PC-9 (cell line): Measurements from ENCODE around the gene GRIN3A. TPM values are rescaled to one million over a fixed set of nuclear protein-coding genes. Genes with fewer than 3 reads are reported as not detected.

Experiments
- Bru-seq: library from RNA; stranded (reverse); fragments of 400-500 nt; gene quantifications from one replicate; lab custom pipeline; 2021; lab: Mats Ljungman, UMichigan
- BruChase-seq, 2 experiments: library from RNA; stranded (reverse); fragments of 400-500 nt; gene quantifications; one replicate each; lab custom pipeline; 2021; lab: Mats Ljungman, UMichigan
- BruUV-seq: library from RNA; stranded (reverse); fragments of 400-500 nt; replicated peaks from 2 replicates; lab custom pipeline; 2021; lab: Mats Ljungman, UMichigan
- CTCF ChIA-PET: fragments of 300-600 bp; sonication (Branson Sonifier 250); formaldehyde crosslinking; loops from one replicate; lab custom pipeline; 2022; ENCODE audit warnings: antibody characterized with exemption; lab: Charles Lee
- POLR2A ChIA-PET: fragments of 300-600 bp; sonication (Branson Sonifier 250); formaldehyde crosslinking; loops from one replicate; lab custom pipeline; 2022; ENCODE audit warnings: antibody characterized with exemption; ENCODE audit not compliant: unreplicated experiment; lab: Charles Lee
- DNase-seq, 2 experiments: peaks; one replicate each; pipeline versions ENCODE4 v3.0.0 to v3.0.0-alpha.2; 2015 to 2022; ENCODE audit warnings: mixed read lengths in 1 of 2
- H2AFZ ChIP-seq: fragments of 200-600 bp; sonication (generic); 2 replicates; pipeline ENCODE4 v1.8.1; 2017; ENCODE audit warnings: antibody characterized with exemption
- H3F3A ChIP-seq: fragments of 200-600 bp; sonication (generic); 2 replicates; pipeline ENCODE4 v1.8.1; 2017; ENCODE audit warnings: antibody characterized with exemption, mild to moderate bottlenecking, low read depth; ENCODE audit not compliant: insufficient read depth
- H3K27ac ChIP-seq: fragments of 200-600 bp; sonication (generic); 2 replicates; pipeline ENCODE4 v1.6.1; 2016; ENCODE audit warnings: mixed run types
- H3K27me3 ChIP-seq: fragments of 200-600 bp; sonication (generic); 2 replicates; pipeline ENCODE4 v1.6.1; 2016; ENCODE audit warnings: low read depth, mixed run types; ENCODE audit not compliant: insufficient read depth
- H3K36me3 ChIP-seq: fragments of 200-600 bp; sonication (generic); 2 replicates; pipeline ENCODE4 v1.6.1; 2016; ENCODE audit warnings: low read depth, mixed run types
- H3K4me1 ChIP-seq: fragments of 200-600 bp; sonication (generic); replicated peaks from 2 replicates; pipeline ENCODE4 v1.6.1; 2016; ENCODE audit warnings: mixed run types; ENCODE audit not compliant: insufficient read depth
- H3K4me2 ChIP-seq: fragments of 200-600 bp; sonication (generic); 2 replicates; pipeline ENCODE4 v1.6.1; 2017; ENCODE audit warnings: mixed run types
- H3K4me3 ChIP-seq: fragments of 200-600 bp; sonication (generic); 2 replicates; pipeline ENCODE4 v1.6.1; 2016; ENCODE audit warnings: mixed run types
- H3K79me2 ChIP-seq: fragments of 200-600 bp; sonication (generic); 2 replicates; pipeline ENCODE4 v1.6.1; 2017; ENCODE audit warnings: low read depth, mixed run types
- H3K9me2 ChIP-seq: fragments of 200-600 bp; sonication (generic); 2 replicates; pipeline ENCODE4 v1.8.1; 2017; ENCODE audit warnings: mild to moderate bottlenecking; ENCODE audit not compliant: insufficient read depth
- H3K9me3 ChIP-seq: fragments of 200-600 bp; sonication (generic); 2 replicates; pipeline ENCODE4 v1.8.1; 2016; ENCODE audit warnings: low read depth; ENCODE audit not compliant: insufficient read depth
- H4K20me1 ChIP-seq: fragments of 200-600 bp; sonication (generic); 2 replicates; pipeline ENCODE4 v1.8.1; 2017; ENCODE audit not compliant: insufficient read depth
- CTCF ChIP-seq: fragments of 200-600 bp; sonication (generic); conservative IDR thresholded peaks from 2 replicates; pipeline ENCODE4 v1.6.1; 2017; ENCODE audit warnings: mixed run types, antibody characterized with exemption, mild to moderate bottlenecking, moderate library complexity
- EZH2 ChIP-seq: fragments of 200-600 bp; sonication (generic); IDR thresholded peaks from 2 replicates; pipeline ENCODE4 v1.8.0; 2017; ENCODE audit warnings: antibody characterized with exemption, low read depth
- intact Hi-C: fragments of 100-400 bp; cut with micrococcal nuclease; formaldehyde crosslinking; loops from one replicate; pipeline ENCODE4 v1.10.0; 2022; ENCODE audit not compliant: unreplicated experiment
- long read RNA-seq: library from polyadenylated mRNA; stranded (forward); transcript quantifications from one replicate; pipeline ENCODE4 v2.0.0, GENCODE V29; 2022
- total RNA-seq: library from RNA; stranded (reverse); gene quantifications from 2 replicates; pipeline ENCODE4 v1.2.3, GENCODE V29; 2021

The GRIN3A gene
- not detected in 2 replicates for total RNA-seq
- not detected for Bru-seq, nascent RNA
- not detected for BruChase-seq, experiment 1, labeled RNA remaining after a 2-hour chase
- BruChase-seq, experiment 2, labeled RNA remaining after a 6-hour chase, result percentile 1 among the genes with signal in this experiment
- long read RNA-seq, result 0 reads

- POLR2A ChIA-PET, result no interaction called here
- BruUV-seq, result no TSS peak
- H3K9me2 ChIP-seq, result no peaks in the 10 kb centered on the region
- no peak for DNase-seq
- H3K4me2 ChIP-seq, result no peak within 1 kb of the TSS
- H3K79me2 ChIP-seq, result no peaks in the 10 kb centered on the region
- peaks cover 3% of the 10 kb centered on the region; the same call in 1 of the 2 replicates for H3K27me3 ChIP-seq
- no peaks in the 10 kb centered on the region for H3K9me3 ChIP-seq
- no peaks in the 10 kb centered on the region for H3K4me1 ChIP-seq
- H3K4me3 ChIP-seq, result no peak within 1 kb of the TSS
- intact Hi-C loops, result no loop called here
- CTCF ChIA-PET, result no interaction called here
- no peak within 1 kb of the TSS for H2AFZ ChIP-seq
- no peaks in the 10 kb centered on the region for H3F3A ChIP-seq
- TF ChIP-seq EZH2 (no peak), CTCF (no peak)
- H4K20me1 ChIP-seq, result no peaks in the 10 kb centered on the region
- H3K36me3 ChIP-seq, result no peaks in the 10 kb centered on the region
- no peak within 1 kb of the TSS for H3K27ac ChIP-seq
These were observed at the start of gene GRIN3A for GRCh38 chr9:101738566-101739183. Gene GRIN3A (minus strand): TSS chr9:101738647. CDS start chr9:101737979, 668 bp downstream.

- TF ChIP-seq CTCF (no peak), EZH2 (no peak)
- Histone ChIP-seq H4K20me1 (no peaks in the 10 kb centered on the region; the same call in 1 of the 2 replicates), H3K27ac (no peak overlapping the region), H3K79me2 (no peaks in the 10 kb centered on the region), H3K4me1 (no peaks in the 10 kb centered on the region), H3K27me3 (no peaks in the 10 kb centered on the region), H3K36me3 (no peaks in the 10 kb centered on the region), H3K4me2 (no peak overlapping the region), H3K9me2 (no peaks in the 10 kb centered on the region), H3F3A (no peaks in the 10 kb centered on the region), H2AFZ (no peak overlapping the region), H3K9me3 (no peaks in the 10 kb centered on the region), H3K4me3 (no peak overlapping the region)
- intact Hi-C loops, result no loop called here
- ChIA-PET CTCF (no interaction called here), POLR2A (interaction anchor here (0.7 kb wide), 1 partner anchor 13 kb away, joined by 3 read pairs; no protein-coding TSS in a partner anchor)
- BruUV-seq, result no TSS peak
- DNase-seq, result no peak
These were observed 49.4 kb upstream of the GRIN3A start for GRCh38 chr9:101787891-101788290.

GRCh38 chr9:101778332-101778731 is 39.9 kb upstream of the GRIN3A start:
- no peak overlapping the region for H3K4me3 ChIP-seq
- no peaks in the 10 kb centered on the region for H3K9me2 ChIP-seq
- ChIA-PET CTCF (no interaction called here), POLR2A (no interaction called here)
- no TSS peak for BruUV-seq
- no peaks in the 10 kb centered on the region for H3K9me3 ChIP-seq
- H2AFZ ChIP-seq, result no peak overlapping the region
- DNase-seq, result no peak
- H3K27me3 ChIP-seq, result no peaks in the 10 kb centered on the region
- TF ChIP-seq CTCF, result no peak
- no peak for TF ChIP-seq EZH2
- intact Hi-C loops, result no loop called here
- H3F3A ChIP-seq, result no peaks in the 10 kb centered on the region
- no peaks in the 10 kb centered on the region for H4K20me1 ChIP-seq
- H3K4me1 ChIP-seq, result no peaks in the 10 kb centered on the region
- no peak overlapping the region for H3K4me2 ChIP-seq
- no peak overlapping the region for H3K27ac ChIP-seq
- no peaks in the 10 kb centered on the region for H3K79me2 ChIP-seq
- H3K36me3 ChIP-seq, result no peaks in the 10 kb centered on the region
